ENCODE results near the gene CILP2. TPM values are rescaled to one million over a fixed set of nuclear protein-coding genes. Genes with fewer than 3 reads are reported as not detected.

The CILP2 gene
- total RNA-seq = 0.98 TPM

GRCh38 chr19:19538061-19538784, at the start of gene CILP2:
Gene CILP2 (plus strand): TSS chr19:19538265. CDS start chr19:19538350, 85 bp downstream.
- no peak for DNase-seq (ENCODE audit: extremely low spot score in 2 of 2)
- Histone ChIP-seq H3K4me3 (peak within 1 kb of the TSS; percentile 29 to 42), H3K27ac (no peak within 1 kb of the TSS), H3K27me3 (no peaks in the 10 kb centered on the region), H3K4me1 (peaks cover 37% of the 10 kb centered on the region), H3K36me3 (no peaks in the 10 kb centered on the region), H3K9me3 (no peaks in the 10 kb centered on the region)
- TF ChIP-seq CTCF (IDR thresholded peaks at IDR 0.05) (no peak), POLR2A (IDR thresholded peaks at IDR 0.05) (no peak), POLR2AphosphoS5 (IDR thresholded peaks at IDR 0.05; ENCODE audit: insufficient read depth in 1 of 2, low read depth in 1 of 2) (no peak)
- intact Hi-C loops (cut with DNase I) = loop anchor here (2.0 to 10.0 kb wide), 2 partner anchors 79 to 737 kb away; no protein-coding TSS in a partner anchor

GRCh38 chr19:19488875-19489690, 49.0 kb upstream of the CILP2 start:
- peaks cover 57% of the 10 kb centered on the region for H3K4me1 ChIP-seq
- TF ChIP-seq POLR2A (IDR thresholded peaks at IDR 0.05) = no peak
- peak; percentile 40 to 68 for TF ChIP-seq POLR2AphosphoS5 (IDR thresholded peaks at IDR 0.05; ENCODE audit: insufficient read depth in 1 of 2, low read depth in 1 of 2)
- peak in 1 of 3 experiments; percentile 24 for TF ChIP-seq CTCF (IDR thresholded peaks at IDR 0.05)
- intact Hi-C loops (cut with DNase I) = loop anchor here (10.0 kb wide), 1 partner anchor 84 kb away; the partner anchor contains the start of gene GATAD2A
- H3K9me3 ChIP-seq = no peaks in the 10 kb centered on the region
- H3K27ac ChIP-seq = peak overlapping the region; percentile 75
- DNase-seq (ENCODE audit: extremely low spot score in 2 of 2) = no peak
- H3K27me3 ChIP-seq = no peaks in the 10 kb centered on the region
- peaks cover 0 to 12% of the 10 kb centered on the region in 2 donors for H3K36me3 ChIP-seq
- peak overlapping the region; percentile 5 to 19 for H3K4me3 ChIP-seq

- TF ChIP-seq CTCF (IDR thresholded peaks at IDR 0.05) (no peak), POLR2AphosphoS5 (IDR thresholded peaks at IDR 0.05; ENCODE audit: insufficient read depth in 1 of 2, low read depth in 1 of 2) (no peak), POLR2A (IDR thresholded peaks at IDR 0.05) (no peak)
- no peak for DNase-seq (ENCODE audit: extremely low spot score in 2 of 2)
- Histone ChIP-seq H3K27ac (peak overlapping the region; percentile 75), H3K9me3 (no peaks in the 10 kb centered on the region), H3K4me3 (peak overlapping the region in 1 of 2 donors; percentile 9), H3K36me3 (peaks cover 0 to 18% of the 10 kb centered on the region in 2 donors), H3K4me1 (peaks cover 57% of the 10 kb centered on the region), H3K27me3 (no peaks in the 10 kb centered on the region)
- intact Hi-C loops (cut with DNase I) = loop anchor here (5.0 to 10.0 kb wide), 2 partner anchors 85 to 123 kb away; partner anchors contain the start of gene GATAD2A
Observed at GRCh38 chr19:19489804-19490204, 48.3 kb upstream of the CILP2 start.

GRCh38 chr19:19490214-19490968, 47.7 kb upstream of the CILP2 start:
- Histone ChIP-seq H3K4me3 (peak overlapping the region in 1 of 2 donors; percentile 9), H3K4me1 (peaks cover 51% of the 10 kb centered on the region), H3K9me3 (no peaks in the 10 kb centered on the region), H3K27me3 (no peaks in the 10 kb centered on the region), H3K27ac (peak overlapping the region; percentile 75), H3K36me3 (peaks cover 0 to 18% of the 10 kb centered on the region in 2 donors)
- TF ChIP-seq CTCF (IDR thresholded peaks at IDR 0.05) (peak; percentile 67 to 81 (median 73)), POLR2AphosphoS5 (IDR thresholded peaks at IDR 0.05; ENCODE audit: insufficient read depth in 1 of 2, low read depth in 1 of 2) (peak in 1 of 2 donors; percentile 46), POLR2A (IDR thresholded peaks at IDR 0.05) (no peak)
- intact Hi-C loops (cut with DNase I) = loop anchor here (5.0 kb wide), 1 partner anchor 123 kb away; no protein-coding TSS in a partner anchor
- DNase-seq (ENCODE audit: extremely low spot score in 2 of 2) = no peak
